ENCODE measurements around the gene ATP2A1.

ATP2A1 gene

GRCh38 chr16:28925386-28926228, 47.3 kb downstream of the ATP2A1 start (continued):
- TF ChIP-seq PRDM4 (tag by site-specific recombination; IDR thresholded peaks at IDR 0.05) (0 out of 2 replicates have a peak, but pooled peaks have one; percentile 8), YY2 (tag by site-specific recombination; IDR thresholded peaks at IDR 0.05) (no peak), HOXA7 (CRISPR knock-in tag; IDR thresholded peaks at IDR 0.05; ENCODE audit: borderline replicate concordance) (no peak), ZNF341 (tag by site-specific recombination; IDR thresholded peaks at IDR 0.05; ENCODE audit: low read depth) (peak; percentile 83), ZNF639 (tag by site-specific recombination; IDR thresholded peaks at IDR 0.05) (no peak), ZBTB20 (tag by site-specific recombination; IDR thresholded peaks at IDR 0.05) (peak; percentile 93), ZNF391 (tag by site-specific recombination; IDR thresholded peaks at IDR 0.05; ENCODE audit: borderline replicate concordance, low read depth) (peak; percentile 55; the same call in 1 of the 2 replicates), KLF16 (tag by site-specific recombination; IDR thresholded peaks at IDR 0.05) (peak; percentile 82), ZBTB44 (tag by site-specific recombination; IDR thresholded peaks at IDR 0.05) (no peak), ZBTB10 (tag by site-specific recombination; IDR thresholded peaks at IDR 0.05) (0 out of 2 replicates have a peak, but pooled peaks have one; percentile 33), ZNF148 (tag by site-specific recombination; IDR thresholded peaks at IDR 0.05; ENCODE audit: borderline replicate concordance) (no peak), ZNF704 (tag by site-specific recombination; IDR thresholded peaks at IDR 0.05) (no peak), ZNF692 (tag by site-specific recombination; IDR thresholded peaks at IDR 0.05) (peak; percentile 96), ZNF677 (tag by site-specific recombination; IDR thresholded peaks at IDR 0.05) (0 out of 2 replicates have a peak, but pooled peaks have one; percentile 29), KLF8 (tag by site-specific recombination; IDR thresholded peaks at IDR 0.05) (peak; percentile 74), ZSCAN5A (tag by site-specific recombination; IDR thresholded peaks at IDR 0.05) (0 out of 2 replicates have a peak, but pooled peaks have one; percentile 26), ZNF266 (tag by site-specific recombination; IDR thresholded peaks at IDR 0.05; ENCODE audit: low read depth) (no peak), ZNF121 (tag by site-specific recombination; IDR thresholded peaks at IDR 0.05) (no peak), ZNF600 (tag by site-specific recombination; IDR thresholded peaks at IDR 0.05) (peak; percentile 80), ZNF670 (tag by site-specific recombination; IDR thresholded peaks at IDR 0.05; ENCODE audit: low read depth) (no peak), ZNF366 (tag by site-specific recombination; conservative IDR thresholded peaks at IDR 0.05) (peak; percentile 39; the same call in 1 of the 2 replicates), GLIS1 (tag by site-specific recombination; IDR thresholded peaks at IDR 0.05) (no peak)
